Activated CD4-positive, alpha-beta T cell treated with anti-CD3 and anti-CD28 coated beads, Interleukin-2, amount 50 U/mL, for 48 hours (primary cell): ENCODE data around the gene DCLK1.

ENCODE experiments used
- DNase-seq, 2 experiments: peaks; one replicate each; pipeline ENCODE4 v3.0.0-alpha.2; 2020

DCLK1 gene

GRCh38 chr13:35854286-35854685 lies 276.9 kb downstream of the DCLK1 start:
- no peak for DNase-seq

- DNase-seq, result no peak
Measured at GRCh38 chr13:35851881-35852280, 279.3 kb downstream of the DCLK1 start.

- DNase-seq, result no peak
Measured at GRCh38 chr13:35851356-35851755, 279.8 kb downstream of the DCLK1 start.

- DNase-seq, result no peak
Measured at GRCh38 chr13:35850569-35850968, 280.6 kb downstream of the DCLK1 start.

GRCh38 chr13:35849256-35849644 lies 281.9 kb downstream of the DCLK1 start:
- DNase-seq, result no peak

GRCh38 chr13:35848336-35849255 lies 282.6 kb downstream of the DCLK1 start:
- no peak for DNase-seq

GRCh38 chr13:35843272-35843671 lies 287.9 kb downstream of the DCLK1 start:
- no peak for DNase-seq

GRCh38 chr13:35841060-35841521 lies 290.1 kb downstream of the DCLK1 start:
- DNase-seq, result no peak

- DNase-seq, result no peak
Measured at GRCh38 chr13:35839806-35840205, 291.4 kb downstream of the DCLK1 start.

- no peak for DNase-seq
Measured at GRCh38 chr13:35838356-35838755, 292.8 kb downstream of the DCLK1 start.

GRCh38 chr13:35836446-35836845 lies 294.7 kb downstream of the DCLK1 start:
- no peak for DNase-seq

GRCh38 chr13:35835989-35836388 lies 295.2 kb downstream of the DCLK1 start:
- DNase-seq, result no peak

- no peak for DNase-seq
Measured at GRCh38 chr13:35833608-35834275, 297.4 kb downstream of the DCLK1 start.

- DNase-seq, result no peak
Measured at GRCh38 chr13:35833031-35833430, 298.2 kb downstream of the DCLK1 start.

GRCh38 chr13:35832551-35832950 lies 298.6 kb downstream of the DCLK1 start:
- no peak for DNase-seq

- DNase-seq, result no peak
Measured at GRCh38 chr13:35830850-35831450, 300.2 kb downstream of the DCLK1 start.

- peak; percentile 7 to 12 for DNase-seq
Measured at GRCh38 chr13:35826626-35827254, 304.4 kb downstream of the DCLK1 start.

- DNase-seq, result no peak
Measured at GRCh38 chr13:35824825-35825224, 306.4 kb downstream of the DCLK1 start.

GRCh38 chr13:35824395-35824794 lies 306.8 kb downstream of the DCLK1 start:
- DNase-seq, result no peak

- DNase-seq, result no peak
Measured at GRCh38 chr13:35822666-35823065, 308.5 kb downstream of the DCLK1 start.

GRCh38 chr13:35818633-35819067 lies 312.5 kb downstream of the DCLK1 start:
- no peak for DNase-seq

- DNase-seq, result no peak
Measured at GRCh38 chr13:35817642-35818607, 313.3 kb downstream of the DCLK1 start.
